ENCODE data around the gene PLEKHG3. TPM values are rescaled to one million over a fixed set of nuclear protein-coding genes. Genes with fewer than 3 reads are reported as not detected.

Gene PLEKHG3
- total RNA-seq, 1 experiment from 2014 or later = 34.0 TPM

DNA sequence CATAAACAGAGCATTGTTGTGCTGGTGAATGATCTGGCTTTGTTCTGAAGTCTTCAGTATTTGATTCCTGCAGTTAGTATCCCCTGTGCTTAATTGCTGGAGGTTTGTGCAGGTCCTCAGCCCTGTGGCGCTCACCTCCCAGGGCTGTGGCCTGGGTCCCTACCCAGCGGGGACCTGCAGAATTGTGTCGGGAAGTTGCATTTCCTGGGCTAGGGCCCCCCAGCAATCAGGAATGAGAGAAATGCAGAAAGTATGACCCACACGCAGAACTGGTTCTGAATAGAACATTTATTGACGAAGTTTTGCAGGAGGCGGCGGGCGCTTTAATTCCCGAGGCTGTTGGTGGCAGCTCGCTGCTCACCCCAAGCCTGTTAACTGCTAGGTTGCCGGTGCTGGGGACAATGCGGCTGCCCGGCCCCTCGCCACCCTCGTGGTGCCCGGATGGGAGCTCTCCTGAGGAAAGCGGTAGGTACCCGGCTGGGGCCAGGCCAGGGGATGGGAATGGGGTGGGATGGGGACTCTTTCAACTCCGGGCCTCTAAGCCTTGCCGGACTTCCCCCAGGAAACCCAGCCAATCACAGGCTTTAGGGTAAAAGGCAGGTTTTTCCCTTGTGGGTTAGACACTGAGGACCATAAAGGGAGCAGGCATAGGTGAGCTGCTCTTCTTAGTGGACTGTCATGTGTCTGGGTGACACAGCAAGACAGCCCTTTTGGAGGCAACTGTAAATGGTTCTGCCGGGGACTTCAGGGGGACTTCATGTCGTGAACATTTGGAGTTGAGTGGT is 11.6 kb downstream of the PLEKHG3 start:
- in situ Hi-C loops (cut with HindIII; ENCODE audit: low pct_unique_long_range_greater_than_20kb, low sequenced_read_pairs) = no loop called here
- DNase-seq (ENCODE audit: low read depth, low spot score) = no peak
- no TSS peak for BruUV-seq (replicated peaks)

DNA sequence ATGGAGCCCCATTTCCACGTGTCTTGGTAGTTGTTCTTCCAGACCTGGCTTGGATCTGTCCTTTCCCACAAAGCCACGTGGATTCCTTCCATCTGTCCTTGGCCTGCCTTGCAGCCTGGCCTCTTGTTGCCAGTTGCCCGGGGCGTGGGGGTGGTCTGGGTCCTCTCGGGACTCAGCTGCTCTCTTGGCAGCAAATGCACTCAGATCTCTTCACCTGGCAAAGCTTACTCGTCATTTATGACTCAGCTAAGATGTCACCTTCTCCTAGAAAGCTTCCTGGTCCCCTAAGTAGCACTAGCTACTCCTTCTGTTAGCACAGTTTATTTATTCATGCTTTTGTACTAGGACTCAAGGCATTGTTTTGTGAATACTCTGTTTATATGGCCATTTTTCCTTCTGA is 13.6 kb downstream of the PLEKHG3 start:
- peak overlapping the region; percentile 55; the same call in 1 of the 2 replicates for H3K27ac ChIP-seq (ENCODE audit: low read length)
- H3K36me3 ChIP-seq (ENCODE audit: control insufficient read depth, insufficient read depth, low read length) = no peaks in the 10 kb centered on the region
- intact Hi-C loops (cut with micrococcal nuclease; ENCODE audit: unreplicated experiment) = no loop called here
- DNase-seq (ENCODE audit: low read depth, low spot score) (no peak), ATAC-seq (no peak)
- H3K4me3 ChIP-seq (ENCODE audit: low read depth in 2 of 2, low read length in 2 of 2) = no peak overlapping the region
- no peaks in the 10 kb centered on the region for H3K27me3 ChIP-seq (ENCODE audit: control insufficient read depth, insufficient read depth, low read length)
- CTCF ChIA-PET = no interaction called here
- POLR2A ChIA-PET = no interaction called here
- in situ Hi-C loops (cut with HindIII; ENCODE audit: low pct_unique_long_range_greater_than_20kb, low sequenced_read_pairs) = no loop called here
- BruUV-seq (replicated peaks) = no TSS peak
- peaks cover 42% of the 10 kb centered on the region for H3K4me1 ChIP-seq (ENCODE audit: control insufficient read depth, insufficient read depth, low read length)
- TF ChIP-seq, protein P1, sequence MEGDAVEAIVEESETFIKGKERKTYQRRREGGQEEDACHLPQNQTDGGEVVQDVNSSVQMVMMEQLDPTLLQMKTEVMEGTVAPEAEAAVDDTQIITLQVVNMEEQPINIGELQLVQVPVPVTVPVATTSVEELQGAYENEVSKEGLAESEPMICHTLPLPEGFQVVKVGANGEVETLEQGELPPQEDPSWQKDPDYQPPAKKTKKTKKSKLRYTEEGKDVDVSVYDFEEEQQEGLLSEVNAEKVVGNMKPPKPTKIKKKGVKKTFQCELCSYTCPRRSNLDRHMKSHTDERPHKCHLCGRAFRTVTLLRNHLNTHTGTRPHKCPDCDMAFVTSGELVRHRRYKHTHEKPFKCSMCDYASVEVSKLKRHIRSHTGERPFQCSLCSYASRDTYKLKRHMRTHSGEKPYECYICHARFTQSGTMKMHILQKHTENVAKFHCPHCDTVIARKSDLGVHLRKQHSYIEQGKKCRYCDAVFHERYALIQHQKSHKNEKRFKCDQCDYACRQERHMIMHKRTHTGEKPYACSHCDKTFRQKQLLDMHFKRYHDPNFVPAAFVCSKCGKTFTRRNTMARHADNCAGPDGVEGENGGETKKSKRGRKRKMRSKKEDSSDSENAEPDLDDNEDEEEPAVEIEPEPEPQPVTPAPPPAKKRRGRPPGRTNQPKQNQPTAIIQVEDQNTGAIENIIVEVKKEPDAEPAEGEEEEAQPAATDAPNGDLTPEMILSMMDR (IDR thresholded peaks at IDR 0.05) = no peak
- TF ChIP-seq TCF7L2 (IDR thresholded peaks at IDR 0.05; ENCODE audit: low read depth, low read length) = no peak
- no peak for TF ChIP-seq SIN3A (IDR thresholded peaks at IDR 0.05; ENCODE audit: borderline replicate concordance, insufficient read depth, low read depth, low read length)
- TF ChIP-seq, protein P2, sequence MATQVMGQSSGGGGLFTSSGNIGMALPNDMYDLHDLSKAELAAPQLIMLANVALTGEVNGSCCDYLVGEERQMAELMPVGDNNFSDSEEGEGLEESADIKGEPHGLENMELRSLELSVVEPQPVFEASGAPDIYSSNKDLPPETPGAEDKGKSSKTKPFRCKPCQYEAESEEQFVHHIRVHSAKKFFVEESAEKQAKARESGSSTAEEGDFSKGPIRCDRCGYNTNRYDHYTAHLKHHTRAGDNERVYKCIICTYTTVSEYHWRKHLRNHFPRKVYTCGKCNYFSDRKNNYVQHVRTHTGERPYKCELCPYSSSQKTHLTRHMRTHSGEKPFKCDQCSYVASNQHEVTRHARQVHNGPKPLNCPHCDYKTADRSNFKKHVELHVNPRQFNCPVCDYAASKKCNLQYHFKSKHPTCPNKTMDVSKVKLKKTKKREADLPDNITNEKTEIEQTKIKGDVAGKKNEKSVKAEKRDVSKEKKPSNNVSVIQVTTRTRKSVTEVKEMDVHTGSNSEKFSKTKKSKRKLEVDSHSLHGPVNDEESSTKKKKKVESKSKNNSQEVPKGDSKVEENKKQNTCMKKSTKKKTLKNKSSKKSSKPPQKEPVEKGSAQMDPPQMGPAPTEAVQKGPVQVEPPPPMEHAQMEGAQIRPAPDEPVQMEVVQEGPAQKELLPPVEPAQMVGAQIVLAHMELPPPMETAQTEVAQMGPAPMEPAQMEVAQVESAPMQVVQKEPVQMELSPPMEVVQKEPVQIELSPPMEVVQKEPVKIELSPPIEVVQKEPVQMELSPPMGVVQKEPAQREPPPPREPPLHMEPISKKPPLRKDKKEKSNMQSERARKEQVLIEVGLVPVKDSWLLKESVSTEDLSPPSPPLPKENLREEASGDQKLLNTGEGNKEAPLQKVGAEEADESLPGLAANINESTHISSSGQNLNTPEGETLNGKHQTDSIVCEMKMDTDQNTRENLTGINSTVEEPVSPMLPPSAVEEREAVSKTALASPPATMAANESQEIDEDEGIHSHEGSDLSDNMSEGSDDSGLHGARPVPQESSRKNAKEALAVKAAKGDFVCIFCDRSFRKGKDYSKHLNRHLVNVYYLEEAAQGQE (IDR thresholded peaks at IDR 0.05; ENCODE audit: insufficient read depth in 1 of 2, low read depth in 2 of 2, low read length in 1 of 2) = no peak
- TF ChIP-seq POLR2AphosphoS5 (IDR thresholded peaks at IDR 0.05; ENCODE audit: low read depth, low read length) = no peak
- H3K9me3 ChIP-seq (ENCODE audit: control insufficient read depth, insufficient read depth, low read depth, low read length) = peaks cover 8% of the 10 kb centered on the region; the same call in 1 of the 2 replicates

More for the DNA sequence above, 11.6 kb downstream of the PLEKHG3 start:
- POLR2A ChIA-PET = no interaction called here
- ATAC-seq = peak; percentile 73
- intact Hi-C loops (cut with micrococcal nuclease; ENCODE audit: unreplicated experiment) = no loop called here
- Histone ChIP-seq H3K4me3 (ENCODE audit: low read depth in 2 of 2, low read length in 2 of 2) (peak overlapping the region in 1 of 2 experiments; percentile 32; a peak in 2 of 4 replicates), H3K4me1 (ENCODE audit: control insufficient read depth, insufficient read depth, low read length) (peaks cover 36% of the 10 kb centered on the region), H3K27ac (ENCODE audit: low read length) (peak overlapping the region; percentile 46), H3K27me3 (ENCODE audit: control insufficient read depth, insufficient read depth, low read length) (no peaks in the 10 kb centered on the region), H3K36me3 (ENCODE audit: control insufficient read depth, insufficient read depth, low read length) (no peaks in the 10 kb centered on the region), H3K9me3 (ENCODE audit: control insufficient read depth, insufficient read depth, low read depth, low read length) (peaks cover 15% of the 10 kb centered on the region; the same call in 1 of the 2 replicates)
- CTCF ChIA-PET = no interaction called here
- TF ChIP-seq SIN3A (IDR thresholded peaks at IDR 0.05; ENCODE audit: borderline replicate concordance, insufficient read depth, low read depth, low read length) (no peak), POLR2AphosphoS5 (IDR thresholded peaks at IDR 0.05; ENCODE audit: low read depth, low read length) (no peak), TCF7L2 (IDR thresholded peaks at IDR 0.05; ENCODE audit: low read depth, low read length) (no peak)
- TF ChIP-seq, protein P1 (IDR thresholded peaks at IDR 0.05) = no peak
- TF ChIP-seq, protein P2 (IDR thresholded peaks at IDR 0.05; ENCODE audit: insufficient read depth in 1 of 2, low read depth in 2 of 2, low read length in 1 of 2) = no peak
